Measurements from ENCODE around the gene EPX.

EPX gene

GRCh38 chr17:58231641-58232040 is 39.1 kb downstream of the EPX start:
- DNase-seq = no peak

GRCh38 chr17:58232707-58233156 is 40.2 kb downstream of the EPX start:
- no peak for DNase-seq

DNA sequence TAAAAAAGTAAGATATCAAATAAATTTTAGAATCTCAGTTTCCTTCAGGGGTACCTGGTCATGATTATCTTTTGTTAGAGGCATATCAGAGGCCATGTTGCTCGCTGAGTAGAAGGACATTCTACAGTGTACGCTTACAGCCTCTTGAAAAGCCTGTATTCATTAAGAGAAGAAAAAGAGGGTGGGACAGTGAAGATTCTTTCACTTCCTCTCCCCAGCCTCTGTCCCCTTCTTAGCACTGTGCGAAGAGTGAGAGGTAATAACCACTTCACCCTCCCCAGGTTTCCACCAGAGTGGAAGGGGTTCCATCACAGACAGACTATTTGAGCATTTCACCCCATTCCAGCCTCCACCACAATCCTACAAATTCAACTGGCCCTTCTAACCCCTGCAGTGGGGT is 41.0 kb downstream of the EPX start:
- no peak for DNase-seq

- DNase-seq = no peak
Observed at GRCh38 chr17:58234512-58234911, 42.0 kb downstream of the EPX start.

- DNase-seq = no peak
Observed at GRCh38 chr17:58235821-58236220, 43.3 kb downstream of the EPX start.

GRCh38 chr17:58236394-58236793 is 43.9 kb downstream of the EPX start:
- DNase-seq = no peak

GRCh38 chr17:58238147-58238634 is 45.7 kb downstream of the EPX start, which contains the start of gene LPO:
Gene LPO (plus strand): TSS chr17:58238584. CDS start chr17:58242980, 4,396 bp downstream.
- no peak for DNase-seq

GRCh38 chr17:58239987-58240386 is 47.5 kb downstream of the EPX start:
- DNase-seq = no peak

DNA sequence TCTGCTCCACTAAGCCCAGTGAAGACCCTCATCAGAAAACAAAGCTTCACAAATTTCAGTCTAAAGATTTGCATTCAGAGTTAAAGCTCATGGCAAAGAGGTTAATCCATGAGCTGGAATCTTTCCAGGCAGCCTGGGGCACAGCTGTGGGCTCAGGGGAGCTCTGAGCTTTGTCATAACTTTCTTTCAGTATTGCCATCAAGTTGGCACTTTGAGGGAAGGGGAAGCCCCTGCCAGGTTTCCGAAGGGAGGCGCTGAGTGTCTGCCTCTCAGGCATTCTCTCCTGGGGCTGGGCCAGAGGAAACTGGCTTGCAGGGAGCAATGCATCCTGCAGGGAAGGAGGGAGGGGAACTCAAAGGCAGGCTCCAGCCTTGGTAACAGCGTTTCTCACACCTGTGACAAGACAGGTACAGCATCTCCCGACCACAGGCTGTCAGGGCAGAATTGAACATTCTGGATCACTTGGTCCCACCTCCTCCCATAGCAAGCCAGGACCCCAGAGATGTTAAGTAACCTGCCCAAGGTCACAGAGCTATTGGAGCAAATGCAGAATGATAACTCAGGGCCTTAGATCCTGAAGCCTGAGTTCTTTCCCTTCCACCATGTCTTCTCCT is 49.8 kb downstream of the EPX start:
- DNase-seq = peak in 1 of 5 experiments; percentile 42

DNA sequence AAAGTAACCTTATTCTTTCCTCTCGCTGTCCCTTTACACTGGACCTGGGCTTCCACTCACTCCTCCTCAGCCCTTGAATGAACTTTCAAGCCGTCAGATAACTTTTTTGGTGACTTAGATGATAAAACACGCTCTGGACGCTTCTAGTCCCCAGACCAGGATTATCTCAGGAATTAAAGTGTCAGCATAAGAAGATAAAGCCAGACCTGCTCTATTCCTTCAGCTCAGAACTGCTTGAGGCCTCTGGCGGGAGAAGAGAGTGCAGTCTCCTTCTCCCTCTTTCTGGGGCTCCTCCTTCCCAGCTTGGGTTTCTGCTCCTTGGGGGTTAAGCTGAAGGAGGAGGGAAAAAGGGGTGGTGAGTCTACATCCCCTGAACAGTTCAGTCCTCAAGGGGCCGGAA is 52.4 kb downstream of the EPX start:
- no peak for DNase-seq

DNA sequence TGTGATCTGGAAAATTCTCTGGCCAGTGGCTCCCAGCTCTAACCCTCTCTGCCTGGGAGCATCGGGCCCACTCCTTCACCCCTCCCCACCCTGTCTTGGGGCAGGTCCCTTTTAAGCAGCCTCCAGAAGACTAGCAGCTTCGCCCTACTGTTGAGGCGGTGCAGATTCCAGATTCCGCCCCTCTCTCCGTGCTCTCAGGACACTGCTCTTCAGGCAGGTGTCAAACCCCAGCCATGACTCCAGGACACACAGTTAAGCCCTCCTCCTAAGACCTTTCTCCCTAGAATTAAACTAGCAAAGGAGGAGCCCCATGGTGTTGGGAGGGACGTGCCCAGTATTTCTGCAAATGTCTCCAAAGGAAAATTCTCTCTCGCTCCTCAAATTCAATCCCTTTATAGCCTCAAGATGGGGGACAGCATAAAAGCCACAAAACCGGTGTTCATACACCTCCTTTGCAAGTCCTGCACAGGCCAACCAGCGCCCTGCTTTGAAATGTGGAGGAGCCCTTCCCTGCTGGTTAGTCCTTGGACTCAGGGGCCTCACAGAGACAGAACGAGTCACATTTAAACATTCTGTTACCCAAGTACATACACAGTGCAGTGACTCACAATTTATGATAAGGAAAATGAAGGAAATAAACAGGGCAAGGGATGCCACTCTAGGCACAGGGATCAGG is 53.0 kb downstream of the EPX start:
- no peak for DNase-seq

- DNase-seq = no peak
Observed at GRCh38 chr17:58246104-58246740, 53.7 kb downstream of the EPX start.

DNA sequence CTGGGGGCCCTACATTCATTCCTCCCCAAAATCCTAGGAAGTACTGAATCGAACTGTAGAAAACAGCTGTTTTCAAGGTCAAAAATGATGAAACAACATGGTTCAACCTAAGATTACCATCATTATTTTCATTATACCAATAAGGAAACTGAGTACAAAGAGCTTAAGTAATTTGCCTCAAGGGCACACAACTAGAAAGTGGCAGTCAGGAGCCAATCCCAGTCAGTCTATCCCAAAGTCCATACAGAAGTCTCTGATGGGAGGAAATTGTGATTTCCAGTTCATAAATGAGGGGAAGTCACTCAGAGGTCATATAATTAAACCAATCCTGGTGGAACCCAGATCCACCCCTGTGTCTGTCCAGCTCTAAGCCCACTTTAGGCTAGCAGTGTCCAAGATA is 54.3 kb downstream of the EPX start:
- no peak for DNase-seq

- no peak for DNase-seq
Observed at GRCh38 chr17:58247511-58248363, 55.2 kb downstream of the EPX start.

- no peak for DNase-seq
Observed at GRCh38 chr17:58248955-58249269, 56.4 kb downstream of the EPX start.

DNA sequence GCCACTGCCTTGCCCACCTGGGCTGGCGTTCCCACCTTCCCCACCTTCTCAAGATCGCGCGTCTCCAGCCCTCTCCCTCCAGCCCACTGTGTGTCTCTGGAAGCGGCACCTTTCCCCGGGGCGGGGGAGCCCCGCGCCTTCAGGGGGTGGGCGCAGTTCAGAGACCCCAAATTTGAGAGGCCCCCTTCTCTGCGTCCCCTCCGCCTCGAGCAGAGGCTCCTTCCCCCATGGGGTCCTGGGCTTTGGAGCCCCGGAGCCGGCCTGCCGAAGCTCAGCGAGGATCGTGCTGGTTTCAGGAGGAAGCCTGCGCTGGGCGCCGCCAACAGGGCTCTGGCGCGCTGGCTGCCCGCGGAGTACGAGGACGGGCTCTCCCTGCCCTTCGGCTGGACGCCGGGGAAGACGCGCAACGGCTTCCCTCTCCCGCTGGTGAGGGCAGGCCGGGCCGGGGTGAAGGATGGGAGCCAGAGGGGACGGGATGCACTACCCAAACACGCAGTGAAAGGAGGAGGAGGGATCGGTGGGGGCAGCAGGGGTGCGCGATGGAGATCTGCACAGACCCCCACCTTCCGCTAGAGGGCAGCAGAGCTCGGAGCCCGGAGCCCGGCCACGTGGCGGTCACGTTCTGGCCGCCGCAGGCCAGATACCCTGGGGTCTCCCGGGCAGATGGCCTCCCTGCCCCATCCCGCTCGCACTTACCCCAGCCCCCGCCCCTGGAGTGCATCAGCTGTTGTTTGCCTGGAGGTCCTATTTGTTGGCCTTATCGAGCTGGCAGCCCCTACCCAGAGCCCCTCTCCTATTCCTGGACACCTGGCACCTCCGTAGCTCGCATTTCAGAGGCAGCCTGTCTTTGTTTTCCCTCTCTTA is 57.0 kb downstream of the EPX start:
- peak; percentile 54 to 68 (median 59) for DNase-seq

- no peak for DNase-seq
Observed at GRCh38 chr17:58250344-58251011, 58.0 kb downstream of the EPX start.

GRCh38 chr17:58252141-58252540 is 59.6 kb downstream of the EPX start:
- DNase-seq = no peak

GRCh38 chr17:58253082-58253481 is 60.6 kb downstream of the EPX start:
- DNase-seq = no peak
